Brain microvascular endothelial cell (primary cell): ENCODE measurements around the gene OR4F15.

ENCODE experiments used
- DNase-seq: peaks from one replicate; pipeline ENCODE4 v3.0.0-alpha.2; 2020
- H3K27ac ChIP-seq: fragments of 250-450 bp; sonication (Bioruptor Pico); 2 replicates; pipeline ENCODE4 v1.5.1; 2020; ENCODE audit warnings: mild to moderate bottlenecking, moderate library complexity
- H3K27me3 ChIP-seq: fragments of 250-450 bp; sonication (Bioruptor Pico); replicated peaks from 2 replicates; pipeline ENCODE4 v1.5.1; 2020; ENCODE audit warnings: mild to moderate bottlenecking
- H3K36me3 ChIP-seq: fragments of 250-450 bp; sonication (Bioruptor Pico); replicated peaks from 2 replicates; pipeline ENCODE4 v1.5.1; 2020; ENCODE audit warnings: mild to moderate bottlenecking
- H3K4me3 ChIP-seq: 2 replicates; pipeline ENCODE4 v1.5.1; 2011; ENCODE audit warnings: low read depth, mild to moderate bottlenecking, control low read depth, low read length, moderate library complexity
- in situ Hi-C: cut with HindIII; loops from 2 replicates; pipeline ENCODE4 v1.10.0; 2017; ENCODE audit warnings: low sequenced_read_pairs, low pct_ligation_motif_present
- TF ChIP-seq, protein P1 (sequence below): IDR thresholded peaks from 2 replicates; pipeline ENCODE4 v1.5.1; 2011; ENCODE audit warnings: low read depth, mild to moderate bottlenecking, moderate library complexity, low read length, control low read depth, inconsistent platforms; ENCODE audit errors: missing control alignments

Gene OR4F15

GRCh38 chr15:101841656-101842055, 29.7 kb downstream of the OR4F15 start:
- in situ Hi-C loops, result no loop called here

DNA sequence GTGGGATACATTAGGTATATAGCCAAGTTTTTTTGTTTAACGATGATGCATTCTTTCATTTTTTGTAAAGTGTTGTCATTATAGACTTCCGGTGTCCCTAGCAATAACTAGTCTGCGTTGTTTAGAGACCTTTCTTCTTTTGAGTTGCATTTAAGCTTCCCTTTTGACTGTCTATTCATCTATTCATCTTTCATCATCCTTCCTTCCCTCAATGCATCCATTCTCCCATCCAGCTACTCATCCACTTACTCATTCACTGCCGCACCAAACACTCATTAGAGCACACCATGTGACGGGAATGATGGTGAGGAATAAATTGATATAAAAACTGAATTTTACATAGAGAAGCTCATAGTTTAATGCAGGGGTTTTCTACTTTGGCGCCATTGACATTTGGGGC, 32.9 kb downstream of the OR4F15 start:
- TF ChIP-seq, protein P1, sequence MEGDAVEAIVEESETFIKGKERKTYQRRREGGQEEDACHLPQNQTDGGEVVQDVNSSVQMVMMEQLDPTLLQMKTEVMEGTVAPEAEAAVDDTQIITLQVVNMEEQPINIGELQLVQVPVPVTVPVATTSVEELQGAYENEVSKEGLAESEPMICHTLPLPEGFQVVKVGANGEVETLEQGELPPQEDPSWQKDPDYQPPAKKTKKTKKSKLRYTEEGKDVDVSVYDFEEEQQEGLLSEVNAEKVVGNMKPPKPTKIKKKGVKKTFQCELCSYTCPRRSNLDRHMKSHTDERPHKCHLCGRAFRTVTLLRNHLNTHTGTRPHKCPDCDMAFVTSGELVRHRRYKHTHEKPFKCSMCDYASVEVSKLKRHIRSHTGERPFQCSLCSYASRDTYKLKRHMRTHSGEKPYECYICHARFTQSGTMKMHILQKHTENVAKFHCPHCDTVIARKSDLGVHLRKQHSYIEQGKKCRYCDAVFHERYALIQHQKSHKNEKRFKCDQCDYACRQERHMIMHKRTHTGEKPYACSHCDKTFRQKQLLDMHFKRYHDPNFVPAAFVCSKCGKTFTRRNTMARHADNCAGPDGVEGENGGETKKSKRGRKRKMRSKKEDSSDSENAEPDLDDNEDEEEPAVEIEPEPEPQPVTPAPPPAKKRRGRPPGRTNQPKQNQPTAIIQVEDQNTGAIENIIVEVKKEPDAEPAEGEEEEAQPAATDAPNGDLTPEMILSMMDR, result no peak
- no peak overlapping the region for H3K4me3 ChIP-seq
- no peaks in the 10 kb centered on the region for H3K27me3 ChIP-seq
- no peaks in the 10 kb centered on the region for H3K36me3 ChIP-seq
- in situ Hi-C loops, result no loop called here
- no peak overlapping the region for H3K27ac ChIP-seq
- DNase-seq, result no peak

More at GRCh38 chr15:101841656-101842055, 29.7 kb downstream of the OR4F15 start:
- H3K4me3 ChIP-seq, result no peak overlapping the region
- no peaks in the 10 kb centered on the region for H3K27me3 ChIP-seq
- H3K27ac ChIP-seq, result no peak overlapping the region
- H3K36me3 ChIP-seq, result no peaks in the 10 kb centered on the region
- TF ChIP-seq, protein P1, result no peak
- no peak for DNase-seq

- in situ Hi-C loops, result no loop called here
- TF ChIP-seq, protein P1, result no peak
- no peak for DNase-seq
Observed at GRCh38 chr15:101852356-101852755, 40.4 kb downstream of the OR4F15 start.

More at GRCh38 chr15:101852356-101852755, 40.4 kb downstream of the OR4F15 start:
- Histone ChIP-seq H3K27me3 (no peaks in the 10 kb centered on the region), H3K36me3 (no peaks in the 10 kb centered on the region), H3K27ac (no peak overlapping the region), H3K4me3 (no peak overlapping the region)
